PC-9 (cell line): ENCODE data around the gene HBG2.

ENCODE experiments used
- EZH2 ChIP-seq: fragments of 200-600 bp; sonication (generic); IDR thresholded peaks from 2 replicates; pipeline ENCODE4 v1.8.0; 2017; ENCODE audit warnings: antibody characterized with exemption, low read depth
- TF ChIP-seq, protein P1 (sequence below): fragments of 200-600 bp; sonication (generic); conservative IDR thresholded peaks from 2 replicates; pipeline ENCODE4 v1.6.1; 2017; ENCODE audit warnings: mixed run types, antibody characterized with exemption, mild to moderate bottlenecking, moderate library complexity

DNA sequence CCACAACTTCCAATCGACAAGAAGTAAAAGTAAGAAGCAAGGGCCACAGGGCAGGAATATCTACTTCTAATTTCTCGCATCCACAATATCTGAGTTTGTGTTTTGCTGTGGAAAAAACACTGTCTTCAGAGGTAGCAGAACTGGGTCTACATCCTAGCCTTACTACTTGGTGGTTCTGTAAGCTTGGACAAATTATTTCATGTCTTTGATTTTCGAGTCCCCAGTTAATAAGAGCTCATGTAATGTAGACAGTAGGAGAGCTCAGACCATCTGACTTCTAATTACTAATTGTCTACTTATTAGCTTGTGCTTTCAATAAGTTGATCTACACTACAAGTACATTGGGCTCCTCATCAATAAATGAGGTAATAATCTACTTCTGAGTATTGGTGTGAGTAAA is 28.5 kb upstream of the HBG2 start:
- TF ChIP-seq, protein P1, sequence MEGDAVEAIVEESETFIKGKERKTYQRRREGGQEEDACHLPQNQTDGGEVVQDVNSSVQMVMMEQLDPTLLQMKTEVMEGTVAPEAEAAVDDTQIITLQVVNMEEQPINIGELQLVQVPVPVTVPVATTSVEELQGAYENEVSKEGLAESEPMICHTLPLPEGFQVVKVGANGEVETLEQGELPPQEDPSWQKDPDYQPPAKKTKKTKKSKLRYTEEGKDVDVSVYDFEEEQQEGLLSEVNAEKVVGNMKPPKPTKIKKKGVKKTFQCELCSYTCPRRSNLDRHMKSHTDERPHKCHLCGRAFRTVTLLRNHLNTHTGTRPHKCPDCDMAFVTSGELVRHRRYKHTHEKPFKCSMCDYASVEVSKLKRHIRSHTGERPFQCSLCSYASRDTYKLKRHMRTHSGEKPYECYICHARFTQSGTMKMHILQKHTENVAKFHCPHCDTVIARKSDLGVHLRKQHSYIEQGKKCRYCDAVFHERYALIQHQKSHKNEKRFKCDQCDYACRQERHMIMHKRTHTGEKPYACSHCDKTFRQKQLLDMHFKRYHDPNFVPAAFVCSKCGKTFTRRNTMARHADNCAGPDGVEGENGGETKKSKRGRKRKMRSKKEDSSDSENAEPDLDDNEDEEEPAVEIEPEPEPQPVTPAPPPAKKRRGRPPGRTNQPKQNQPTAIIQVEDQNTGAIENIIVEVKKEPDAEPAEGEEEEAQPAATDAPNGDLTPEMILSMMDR: no peak
- TF ChIP-seq EZH2: no peak
